PFSK-1 (cell line): ENCODE measurements around the gene CDCA7L.

ENCODE experiments used
- FOXP2 ChIP-seq: optimal IDR thresholded peaks from 2 replicates; pipeline ENCODE3; 2011; ENCODE audit warnings: borderline replicate concordance, control low read depth, inconsistent platforms; ENCODE audit not compliant: insufficient read depth; ENCODE audit errors: extremely low read length, extremely low read depth
- POLR2AphosphoS5 ChIP-seq: IDR thresholded peaks from 2 replicates; pipeline ENCODE4 v1.6.1; 2012; ENCODE audit warnings: low read depth, mild to moderate bottlenecking, control low read depth, low read length, moderate library complexity
- REST ChIP-seq, 2 experiments: IDR thresholded peaks; 2 replicates each; pipeline versions ENCODE4 v1.6.1 to v1.8.0; 2011 to 2012; ENCODE audit warnings: low read depth in 2 of 2, low read length in 2 of 2, control low read depth in 1 of 2, inconsistent platforms in 1 of 2, mild to moderate bottlenecking in 1 of 2, moderate library complexity in 1 of 2; ENCODE audit not compliant: insufficient read depth in 1 of 2
- SIN3A ChIP-seq: IDR thresholded peaks from 2 replicates; pipeline ENCODE4 v1.6.1; 2012; ENCODE audit warnings: mild to moderate bottlenecking, low read length, moderate library complexity, borderline replicate concordance; ENCODE audit not compliant: insufficient read depth
- TAF1 ChIP-seq: IDR thresholded peaks from 2 replicates; pipeline ENCODE4 v1.6.1; 2012; ENCODE audit warnings: low read length, control low read depth, borderline replicate concordance; ENCODE audit not compliant: insufficient read depth

The CDCA7L gene

GRCh38 chr7:21912931-21913780, 32.5 kb downstream of the CDCA7L start:
- TF ChIP-seq FOXP2 (no peak), SIN3A (no peak), POLR2AphosphoS5 (no peak), TAF1 (no peak), REST (IDR thresholded peaks at IDR 0.05; ENCODE audit: insufficient read depth in 1 of 2, low read depth in 2 of 2, low read length in 2 of 2) (no peak)

GRCh38 chr7:21912305-21912704, 33.4 kb downstream of the CDCA7L start:
- TF ChIP-seq FOXP2 (no peak), SIN3A (no peak), POLR2AphosphoS5 (no peak), TAF1 (no peak), REST (IDR thresholded peaks at IDR 0.05; ENCODE audit: insufficient read depth in 1 of 2, low read depth in 2 of 2, low read length in 2 of 2) (no peak)

DNA sequence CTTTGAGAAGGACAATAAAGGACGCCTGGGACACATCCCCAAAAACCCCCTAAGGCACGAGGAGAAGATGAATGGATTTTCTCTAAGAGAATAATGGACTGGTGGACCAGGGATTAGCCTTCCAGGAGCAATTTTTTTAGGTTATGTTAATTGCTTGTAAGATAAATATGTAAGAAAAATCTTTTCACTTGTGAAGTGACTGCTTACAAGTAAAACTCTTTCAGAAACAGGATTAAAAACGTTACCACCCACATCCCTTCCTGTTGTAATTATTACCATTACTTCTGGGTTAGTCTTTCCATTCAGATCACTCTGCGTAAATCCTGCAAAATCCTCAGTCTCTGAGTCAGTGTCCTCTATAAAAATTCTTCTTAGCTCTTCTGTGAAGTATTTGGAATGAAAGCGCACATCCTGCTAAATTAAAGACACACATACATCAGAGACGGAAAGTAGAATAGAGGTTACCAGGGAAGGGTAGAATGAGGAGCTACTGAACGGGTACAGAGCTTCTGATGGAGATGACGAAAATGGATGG, 34.3 kb downstream of the CDCA7L start:
- TF ChIP-seq REST (IDR thresholded peaks at IDR 0.05; ENCODE audit: insufficient read depth in 1 of 2, low read depth in 2 of 2, low read length in 2 of 2) (no peak), POLR2AphosphoS5 (no peak)

DNA sequence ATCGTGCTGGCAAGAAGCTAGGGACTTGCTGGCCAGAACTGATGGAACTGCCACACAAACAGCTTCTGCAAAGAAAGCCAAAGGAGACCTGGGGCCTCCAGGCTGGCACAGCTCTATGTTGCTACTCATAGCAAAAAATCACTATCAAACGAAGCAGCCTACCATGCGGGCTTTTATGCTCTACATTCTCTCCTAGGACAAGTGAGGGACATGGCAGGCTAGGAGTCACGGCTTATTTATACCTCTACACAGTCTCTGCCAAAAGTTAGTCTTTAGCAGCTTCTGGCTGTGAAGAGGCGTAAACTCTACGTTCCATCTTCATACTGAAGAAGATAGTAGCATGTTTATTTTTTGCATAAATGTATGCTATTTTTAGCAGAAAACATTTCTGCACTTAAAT, 35.4 kb downstream of the CDCA7L start:
- TF ChIP-seq SIN3A (no peak), FOXP2 (no peak), TAF1 (no peak), POLR2AphosphoS5 (no peak), REST (IDR thresholded peaks at IDR 0.05; ENCODE audit: insufficient read depth in 1 of 2, low read depth in 2 of 2, low read length in 2 of 2) (no peak)
